Measurements from ENCODE around the gene LRRC32.
A peak's percentile ranks its signal among the peaks of the same experiment; 100 is the strongest.

The LRRC32 gene

GRCh38 chr11:76676636-76677457 lies 6.3 kb upstream of the LRRC32 start:
- DNase-seq, result no peak

DNA sequence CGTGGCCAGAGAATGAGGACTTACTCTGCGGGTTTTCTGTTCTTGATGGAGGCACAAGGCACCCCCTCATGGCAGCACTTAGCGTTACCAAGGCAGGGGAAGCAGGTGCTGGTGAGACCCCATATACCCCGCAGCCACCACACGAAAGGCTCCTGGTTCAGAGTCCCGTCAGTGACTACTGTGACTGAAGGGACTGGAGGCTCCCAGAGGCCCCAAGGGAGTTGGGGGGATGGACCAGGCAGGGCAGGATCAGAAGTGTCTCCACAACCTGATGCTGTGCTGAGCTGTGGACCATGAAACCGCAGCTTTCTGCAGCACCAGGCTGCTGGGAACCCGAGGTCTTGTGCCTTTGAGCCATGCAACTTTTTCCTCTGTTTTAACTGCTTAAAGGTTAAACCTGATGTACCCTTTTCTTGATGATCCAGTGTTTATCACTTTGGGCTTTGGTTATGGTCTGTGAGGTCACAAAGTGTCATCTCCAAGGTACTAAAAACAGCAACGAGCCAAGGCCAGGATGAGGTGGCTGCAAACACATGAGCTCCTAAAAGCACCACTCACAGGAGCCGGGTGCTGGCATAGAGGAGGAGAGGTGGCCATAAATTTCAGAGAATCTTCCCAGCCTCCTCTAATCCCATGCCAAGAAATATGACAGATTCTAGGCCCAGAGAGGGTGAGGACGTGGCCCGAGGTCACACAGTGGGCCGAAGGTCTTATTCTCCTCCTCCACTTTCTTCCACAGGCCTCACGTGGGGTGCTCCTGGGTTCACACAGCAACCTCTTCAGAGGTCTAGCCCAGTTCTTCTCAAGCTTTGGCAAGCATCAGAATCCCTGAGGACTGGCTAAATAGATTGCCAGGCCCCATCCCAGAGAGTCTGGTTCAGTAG lies 4.2 kb upstream of the LRRC32 start:
- DNase-seq, result no peak

DNA sequence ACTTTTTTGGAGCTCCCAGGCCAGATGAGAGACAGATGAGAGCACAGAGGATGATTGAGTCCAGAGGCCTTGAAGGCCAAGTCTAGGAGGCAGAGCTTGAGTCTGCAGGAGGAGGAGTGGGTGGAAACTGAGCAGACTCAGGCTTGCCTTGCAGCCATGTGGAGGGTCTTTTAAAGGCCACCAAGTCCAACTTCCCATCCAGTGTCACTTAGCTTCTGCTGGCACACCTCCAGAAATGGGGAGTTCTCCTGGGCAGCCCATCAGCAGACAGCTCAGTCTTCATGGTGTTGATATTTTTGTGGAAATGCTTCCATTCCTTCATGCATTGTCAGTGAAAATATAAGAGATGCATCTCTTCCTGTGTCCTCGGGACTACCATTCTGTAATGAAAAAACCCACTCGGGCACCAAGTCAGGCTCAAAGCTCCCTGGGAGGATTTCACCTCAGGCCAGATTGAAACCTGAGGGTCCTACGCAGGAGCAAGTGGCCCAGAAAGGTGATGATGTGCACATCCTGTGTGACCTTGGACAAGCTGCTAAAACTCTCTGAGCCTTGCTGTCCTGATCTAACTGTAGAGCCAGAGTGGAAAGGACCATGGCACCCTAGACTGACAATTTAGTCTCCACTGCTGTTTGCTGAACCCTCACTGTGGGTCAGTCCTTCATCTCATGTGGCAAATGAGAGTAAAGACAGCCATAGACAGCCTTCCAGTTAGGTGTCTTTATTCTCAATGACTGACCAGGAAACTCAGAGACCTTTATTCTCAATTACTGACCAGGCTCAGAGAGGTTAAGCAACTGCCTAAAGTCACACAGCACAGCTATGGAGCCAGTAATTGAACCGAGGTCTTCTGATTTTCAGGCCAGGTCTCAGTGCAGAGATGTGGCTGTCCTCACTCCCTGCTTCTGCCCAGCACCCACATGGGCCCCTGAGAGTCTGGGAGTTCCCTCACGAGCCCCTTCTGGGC lies 2.9 kb upstream of the LRRC32 start:
- DNase-seq, result no peak

DNA sequence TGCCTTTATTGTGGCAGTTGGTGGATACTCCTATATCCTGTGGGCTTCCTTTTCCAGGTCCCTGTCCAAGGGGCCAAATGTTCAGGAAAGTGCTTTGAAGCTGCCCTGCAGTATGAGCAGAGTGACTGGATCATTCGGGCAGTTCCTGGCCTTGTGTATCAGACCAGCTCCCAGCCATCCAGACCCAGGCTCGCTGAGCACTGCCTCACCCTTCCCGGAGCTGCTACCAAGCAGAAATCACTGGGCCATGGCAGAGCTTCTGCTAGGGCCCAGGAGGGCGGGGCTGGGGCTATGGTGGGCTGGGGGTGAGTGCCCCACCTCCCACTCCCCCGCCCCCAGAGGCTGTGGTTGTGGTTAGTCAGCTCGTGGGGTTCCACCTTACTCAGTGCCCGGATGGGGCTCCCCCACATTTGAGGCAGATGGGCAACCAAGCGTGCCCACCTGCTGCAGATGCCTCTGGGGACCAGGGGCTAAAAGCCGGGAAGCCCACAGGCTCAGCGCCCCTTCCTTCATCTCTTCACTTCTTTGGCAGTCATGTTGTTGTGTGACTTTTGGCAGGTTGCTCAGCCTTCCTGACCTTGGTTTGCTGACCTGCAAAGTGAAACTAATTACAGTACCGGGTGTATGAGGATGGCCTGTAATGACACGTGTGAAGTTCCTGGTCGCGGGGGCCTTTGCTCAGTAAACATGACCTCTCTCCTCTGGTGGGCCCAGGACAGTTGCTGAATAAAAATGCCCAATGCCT lies 2.1 kb upstream of the LRRC32 start:
- DNase-seq, result no peak

GRCh38 chr11:76671626-76672309 lies 1.2 kb upstream of the LRRC32 start:
- no peak for DNase-seq

DNA sequence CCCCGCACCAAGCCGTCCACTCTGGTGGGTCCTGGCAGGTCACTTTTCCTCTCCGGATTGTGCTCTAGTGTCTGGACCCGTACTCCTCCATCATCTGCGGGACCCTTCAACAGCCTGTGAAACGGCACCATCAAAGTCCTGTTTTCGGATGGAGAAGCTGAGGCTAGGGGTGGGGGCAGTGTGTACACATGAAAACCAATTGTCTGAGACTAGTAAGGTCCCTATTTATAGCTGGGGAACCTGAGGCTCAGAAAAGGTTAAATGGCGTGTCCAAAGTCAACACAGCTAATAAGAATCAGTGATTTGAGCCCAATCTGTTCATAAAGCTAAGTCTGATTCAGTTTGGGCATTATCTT lies 668 bp upstream of the LRRC32 start:
- DNase-seq, result no peak

GRCh38 chr11:76669901-76670484 lies 554 bp downstream of the LRRC32 start:
- DNase-seq, result peak; percentile 59

DNA sequence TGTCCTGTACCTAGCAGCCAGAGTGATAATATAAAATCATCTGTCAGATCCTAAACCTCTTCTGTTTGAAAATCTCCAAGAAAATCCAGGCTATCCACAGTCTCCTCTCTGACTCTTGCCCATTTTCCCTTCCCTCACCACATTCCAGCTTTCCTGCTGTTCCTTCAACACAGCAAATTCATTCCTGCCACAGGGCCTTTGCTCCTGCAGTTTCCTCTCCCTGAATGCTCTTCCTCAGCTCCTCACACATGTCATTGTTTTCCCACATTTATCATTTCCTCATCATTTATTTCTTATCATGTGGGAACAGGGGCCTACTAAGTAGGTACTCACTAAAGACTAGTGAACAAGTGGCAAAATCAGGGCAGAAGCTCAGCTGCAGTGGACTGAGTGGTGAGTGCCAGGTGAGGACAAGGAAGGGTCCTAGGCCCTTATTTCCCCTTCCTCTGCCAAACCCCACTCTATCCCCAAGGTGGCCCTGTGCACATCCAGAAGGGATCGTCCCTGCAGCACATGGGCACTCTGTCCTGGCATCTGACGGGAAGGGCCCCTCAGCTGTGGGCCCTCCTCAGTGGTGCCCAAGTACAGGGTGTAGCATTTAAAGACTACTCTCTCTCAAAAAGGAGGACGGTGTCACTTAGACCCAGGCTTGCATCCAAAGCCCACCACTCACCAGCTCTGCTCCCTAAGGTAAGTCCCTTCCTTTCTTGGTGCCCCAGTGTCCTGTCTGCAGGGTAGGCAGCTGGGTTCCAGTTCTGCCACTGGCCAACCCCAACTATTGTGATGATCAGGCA lies 2.0 kb downstream of the LRRC32 start:
- no peak for DNase-seq

GRCh38 chr11:76667856-76668255 lies 2.7 kb downstream of the LRRC32 start:
- no peak for DNase-seq

DNA sequence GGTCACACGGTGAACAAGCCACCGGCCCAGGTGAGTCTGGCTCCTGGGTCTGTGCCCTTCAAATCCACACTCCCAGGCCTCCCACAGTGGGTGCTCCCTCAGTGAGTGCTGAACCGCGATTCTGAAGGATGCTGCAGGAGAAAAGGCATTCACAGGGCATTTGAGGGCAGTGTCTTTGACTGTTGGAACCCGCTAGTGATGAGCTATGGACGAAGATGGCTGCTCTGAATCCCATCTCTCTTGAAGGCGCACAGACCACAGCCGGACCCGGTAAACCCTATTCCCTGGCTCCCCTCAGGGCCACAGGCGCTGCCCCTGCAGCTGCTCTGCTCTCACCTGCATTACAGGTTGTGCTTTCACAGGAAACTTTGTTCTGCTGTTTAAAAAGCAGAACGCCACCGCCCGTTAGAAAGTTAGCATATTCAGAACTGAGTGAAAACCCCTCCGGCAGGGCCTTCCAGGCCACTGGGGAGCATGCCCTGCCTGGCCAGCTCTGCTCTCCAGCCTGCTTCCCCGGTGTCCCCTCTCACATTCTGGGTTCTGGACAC lies 3.2 kb downstream of the LRRC32 start:
- DNase-seq, result no peak

DNA sequence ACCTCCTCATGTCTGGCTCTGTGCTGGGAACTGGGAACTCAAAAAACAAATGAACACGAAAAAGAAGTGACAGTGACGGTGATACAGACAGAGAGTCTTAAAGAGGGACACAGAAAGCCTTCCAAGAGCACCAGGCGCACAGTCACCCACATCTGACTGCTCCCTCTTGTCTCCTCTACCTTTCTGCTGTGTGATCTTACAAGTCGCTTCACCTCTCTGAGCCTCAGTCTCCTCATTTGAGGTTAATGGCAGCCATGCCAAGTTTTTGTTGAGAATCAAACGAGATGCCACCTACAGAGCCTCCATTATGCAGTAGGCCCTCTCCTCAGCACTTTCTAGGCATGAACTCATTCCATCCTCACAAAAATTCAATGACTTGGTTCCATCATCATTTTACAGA lies 3.7 kb downstream of the LRRC32 start:
- no peak for DNase-seq

DNA sequence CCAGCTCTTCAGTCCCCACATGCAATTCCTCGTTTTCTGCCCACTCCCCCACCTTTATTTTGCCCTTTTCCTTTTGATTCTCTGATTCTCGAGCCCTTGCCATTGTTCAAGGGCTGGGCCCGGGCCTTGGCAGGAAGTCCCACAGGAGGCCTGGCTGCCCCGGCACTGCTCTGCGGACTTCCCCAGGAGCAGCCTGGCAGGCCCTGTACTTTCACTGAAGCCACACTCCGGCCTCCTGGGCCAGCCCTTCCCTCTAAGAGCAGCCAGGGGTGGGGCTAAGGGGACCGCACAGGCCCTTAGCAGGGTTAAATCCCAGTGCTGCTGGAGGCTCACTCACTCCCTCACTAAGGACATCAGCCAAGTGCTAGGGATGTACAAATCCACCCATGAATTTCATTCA lies 4.1 kb downstream of the LRRC32 start:
- peak; percentile 63 for DNase-seq

DNA sequence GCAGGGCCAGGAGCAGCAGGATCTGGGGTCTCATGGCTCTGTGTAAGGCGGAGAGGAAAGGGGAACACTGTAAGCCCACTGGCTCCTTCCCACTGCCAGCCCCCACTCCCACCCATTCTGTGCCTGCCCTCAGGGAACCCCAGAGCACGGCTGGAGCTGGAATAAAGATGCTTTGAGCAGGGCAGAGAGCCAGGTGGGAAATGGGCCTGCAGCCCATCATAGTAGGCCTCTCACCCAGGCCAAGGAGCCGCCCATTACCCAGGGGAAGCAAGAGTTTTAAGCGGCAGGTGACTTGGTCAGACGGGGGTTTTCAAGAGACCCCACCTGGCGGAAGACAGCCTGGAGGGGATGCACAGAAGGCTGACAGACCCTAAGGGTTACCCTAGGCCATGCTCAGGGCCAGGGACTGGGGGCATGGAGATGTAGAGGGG lies 4.6 kb downstream of the LRRC32 start:
- DNase-seq, result no peak

GRCh38 chr11:76665172-76665571 lies 5.4 kb downstream of the LRRC32 start:
- no peak for DNase-seq

- no peak for DNase-seq
These were observed 5.9 kb downstream of the LRRC32 start for GRCh38 chr11:76664578-76665061.

DNA sequence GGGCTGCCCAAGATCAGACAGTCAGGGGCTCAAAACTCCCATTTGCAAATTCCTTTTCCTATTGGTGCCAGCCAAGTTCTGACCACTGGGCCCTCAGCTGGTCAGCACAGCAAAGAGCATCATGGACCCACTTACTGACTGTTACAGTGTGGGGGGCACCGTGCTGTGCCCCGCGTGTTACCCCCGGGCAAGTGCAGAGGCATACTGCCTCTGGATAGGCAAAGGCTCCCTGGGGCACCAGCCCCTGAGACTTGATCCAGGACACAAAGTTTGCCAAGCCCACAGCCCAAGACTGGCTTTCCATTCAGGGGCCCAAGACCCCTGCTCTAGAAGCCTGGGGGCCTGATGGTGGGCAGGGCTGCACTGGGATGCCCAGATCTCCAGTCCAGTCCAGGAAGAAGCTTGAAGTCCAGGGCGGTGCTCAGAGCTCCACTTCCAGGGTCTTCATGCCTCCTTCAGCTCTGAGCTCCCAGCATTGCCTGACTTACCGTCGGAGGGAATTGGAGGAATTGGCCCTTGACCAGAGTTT lies 6.6 kb downstream of the LRRC32 start:
- no peak for DNase-seq

DNA sequence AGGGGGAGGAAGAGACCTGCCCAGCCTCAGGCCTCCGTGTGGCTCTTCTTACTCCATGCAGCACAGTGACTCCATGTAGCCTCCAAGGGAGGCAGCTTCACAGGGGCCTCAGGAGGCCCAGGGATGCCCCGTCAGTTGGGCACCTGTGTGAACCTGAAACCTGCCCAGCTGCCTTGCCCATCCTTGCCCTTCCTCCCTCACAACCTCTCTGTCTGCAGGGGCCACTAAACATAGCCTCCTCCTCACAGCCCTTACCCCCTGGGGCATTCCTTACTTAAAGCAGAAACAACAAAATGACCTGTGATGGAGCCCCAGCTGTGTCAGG lies 7.1 kb downstream of the LRRC32 start:
- no peak for DNase-seq

DNA sequence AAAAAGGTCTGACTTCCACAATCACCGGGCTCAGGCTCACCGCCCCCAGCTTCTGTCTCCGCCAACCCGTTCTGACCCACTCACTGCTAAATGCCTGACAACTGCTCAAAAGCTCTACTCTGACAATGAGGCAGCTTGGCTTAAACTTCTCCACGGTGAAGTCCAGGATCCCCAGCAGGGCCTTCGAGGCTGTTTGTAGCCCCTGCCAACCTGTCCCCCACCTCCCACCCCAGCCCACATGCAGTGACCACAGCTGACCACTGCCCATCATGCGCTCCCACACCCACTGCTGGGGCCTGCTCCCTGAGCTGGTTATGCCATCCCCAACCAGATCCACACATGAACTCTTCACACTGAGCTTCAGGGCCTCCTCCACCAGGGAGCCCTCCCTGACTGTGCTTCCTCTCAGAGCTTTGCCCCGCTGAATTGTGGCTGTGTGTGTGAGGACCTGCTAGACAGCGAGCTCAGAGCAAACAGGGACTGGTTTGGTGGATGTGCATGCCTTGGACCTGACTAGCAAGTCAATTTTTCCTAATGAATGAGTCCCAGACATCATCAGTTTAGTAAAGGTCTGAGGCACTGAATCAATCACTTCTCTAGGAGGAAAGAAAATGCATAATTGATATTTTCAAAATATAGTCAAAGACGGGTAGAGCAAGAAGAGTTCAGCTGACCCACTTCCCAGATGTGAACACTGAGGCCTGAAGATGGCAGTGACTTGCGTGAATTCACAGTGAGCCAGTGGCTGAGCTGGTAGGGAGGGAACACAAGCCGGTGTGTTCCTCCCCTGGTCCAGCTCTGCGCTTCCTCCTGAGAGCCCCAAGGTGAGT lies 7.7 kb downstream of the LRRC32 start:
- DNase-seq, result no peak
